HCT116 (cell line): ENCODE results near the gene SNRNP25. TPM values are rescaled to one million over a fixed set of nuclear protein-coding genes. Genes with fewer than 3 reads are reported as not detected.
A peak's percentile ranks its signal among the peaks of the same experiment; 100 is the strongest.

Experiments used
- ATAC-seq: fragments of 200-7000 bp; cut with Tn5 transposase; 2 replicates; pipeline ENCODE4 v1.9.1; 2020; ENCODE audit warnings: mild to moderate bottlenecking, moderate library complexity
- BruUV-seq: library from RNA; stranded (reverse); fragments of 400-500 nt; replicated peaks from 2 replicates; lab custom pipeline; 2021; lab: Mats Ljungman, UMichigan
- CTCF ChIA-PET: fragments of 300-600 bp; sonication (Branson Sonifier 250); formaldehyde crosslinking; loops from one replicate; lab custom pipeline; 2021; ENCODE audit warnings: antibody characterized with exemption; lab: Charles Lee
- POLR2A ChIA-PET: fragments of 300-600, 350-600 bp; sonication (Branson Sonifier 250); formaldehyde crosslinking; loops from one replicate; lab custom pipeline; 2021; ENCODE audit warnings: antibody characterized with exemption; lab: Charles Lee
- RAD21 ChIA-PET, 2 experiments: fragments of 300-600 bp; sonication (Branson Sonifier 250); formaldehyde crosslinking; loops; one replicate each; lab custom pipeline; 2023; ENCODE audit warnings: low total read pairs in 2 of 2; ENCODE audit not compliant: uncharacterized antibody in 2 of 2, unreplicated experiment in 2 of 2, low non-redundant PET in 1 of 2; lab: Charles Lee
- DNase-seq: peaks from one replicate; pipeline ENCODE4 v3.0.0-alpha.2; 2010; ENCODE audit warnings: low read depth, low spot score
- H2AFZ ChIP-seq: fragments of 200-600 bp; shearing (Covaris generic), sonication (generic); 2 replicates; pipeline ENCODE4 v1.6.1; 2017; ENCODE audit warnings: low read depth, mixed run types, mixed read lengths, antibody characterized with exemption, low read length; ENCODE audit not compliant: poor library complexity, severe bottlenecking
- H3K27ac ChIP-seq: 2 replicates; pipeline ENCODE4 v1.5.1; 2012; ENCODE audit warnings: low read depth, low read length
- H3K27me3 ChIP-seq: fragments of 200-600 bp; sonication (generic); 2 replicates; pipeline ENCODE4 v1.6.1; 2016; ENCODE audit warnings: mixed run types, low read length, mixed read lengths; ENCODE audit not compliant: insufficient read depth
- H3K36me3 ChIP-seq, 2 experiments: fragments of 200-500 bp in 1 of 2; fragments of 200-600 bp in 1 of 2; sonication (Bioruptor generic) in 1 of 2; sonication (generic) in 1 of 2; 2 replicates each; pipeline versions ENCODE4 v1.5.1 to v1.6.1; 2014 to 2016; ENCODE audit warnings: low read length in 2 of 2, inconsistent platforms in 1 of 2, mixed read lengths in 1 of 2, mixed run types in 1 of 2; ENCODE audit not compliant: insufficient read depth in 2 of 2, control insufficient read depth in 1 of 2
- H3K4me1 ChIP-seq, 2 experiments: fragments of 200-600 bp in 1 of 2; sonication (generic) in 1 of 2; 2 replicates each; pipeline versions ENCODE4 v1.5.1 to v1.6.1; 2012 to 2017; ENCODE audit warnings: low read length in 2 of 2, inconsistent platforms in 1 of 2, mild to moderate bottlenecking in 1 of 2, mixed read lengths in 1 of 2, mixed run types in 1 of 2, moderate library complexity in 1 of 2; ENCODE audit not compliant: insufficient read depth in 2 of 2, control insufficient read depth in 1 of 2
- H3K4me2 ChIP-seq: fragments of 200-600 bp; sonication (generic); 2 replicates; pipeline ENCODE4 v1.6.1; 2017; ENCODE audit warnings: mixed run types, low read length, mixed read lengths
- H3K4me3 ChIP-seq, 2 experiments: fragments of 200-600 bp in 1 of 2; sonication (generic) in 1 of 2; replicated peaks in 1 of 2; 2 replicates each; pipeline ENCODE4 v1.5.1; 2011 to 2016; ENCODE audit warnings: low read length in 2 of 2, control low read depth in 1 of 2, low read depth in 1 of 2, mild to moderate bottlenecking in 1 of 2, mixed read lengths in 1 of 2, mixed run types in 1 of 2
- H3K79me2 ChIP-seq: fragments of 200-600 bp; sonication (generic); 2 replicates; pipeline ENCODE4 v1.6.1; 2017; ENCODE audit warnings: mild to moderate bottlenecking, mixed run types, low read length, moderate library complexity, mixed read lengths; ENCODE audit not compliant: insufficient read depth
- H3K9ac ChIP-seq: fragments of 200-600 bp; sonication (generic); 2 replicates; pipeline ENCODE4 v1.6.1; 2016; ENCODE audit warnings: low read length, mixed read lengths
- H3K9me2 ChIP-seq: fragments of 200-600 bp; sonication (generic), shearing (Covaris generic); 2 replicates; pipeline ENCODE4 v1.6.1; 2017; ENCODE audit warnings: mixed run types, mild to moderate bottlenecking, moderate library complexity; ENCODE audit not compliant: insufficient read depth
- H3K9me3 ChIP-seq, 2 experiments: fragments of 200-500 bp in 1 of 2; fragments of 200-600 bp in 1 of 2; sonication (Bioruptor generic) in 1 of 2; sonication (generic) in 1 of 2; 2 replicates each; pipeline ENCODE4 v1.6.1; 2014 to 2017; ENCODE audit warnings: low read length in 2 of 2, mixed read lengths in 2 of 2, inconsistent platforms in 1 of 2, low read depth in 1 of 2, mild to moderate bottlenecking in 1 of 2, mixed run types in 1 of 2, moderate library complexity in 1 of 2; ENCODE audit not compliant: control insufficient read depth in 1 of 2, insufficient read depth in 1 of 2
- H4K20me1 ChIP-seq: fragments of 200-600 bp; sonication (generic), shearing (Covaris generic); 2 replicates; pipeline ENCODE4 v1.6.1; 2017; ENCODE audit warnings: mixed run types, mild to moderate bottlenecking, moderate library complexity; ENCODE audit not compliant: insufficient read depth
- CBX3 ChIP-seq: IDR thresholded peaks from 2 replicates; pipeline ENCODE4 v1.6.1; 2012; ENCODE audit warnings: low read depth
- CEBPB ChIP-seq: IDR thresholded peaks from 2 replicates; pipeline ENCODE4 v1.6.1; 2012; ENCODE audit warnings: low read depth
- EZH2 ChIP-seq: fragments of 200-600 bp; sonication (generic); IDR thresholded peaks from 2 replicates; pipeline ENCODE4 v1.6.1; 2017; ENCODE audit warnings: antibody characterized with exemption, mixed run types
- EZH2phosphoT487 ChIP-seq: fragments of 200-600 bp; IDR thresholded peaks from 2 replicates; pipeline ENCODE4 v1.6.1; 2018; ENCODE audit warnings: antibody characterized with exemption, borderline replicate concordance
- JUND ChIP-seq: IDR thresholded peaks from 2 replicates; pipeline ENCODE4 v1.6.1; 2012
- POLR2A ChIP-seq: IDR thresholded peaks from 2 replicates; pipeline ENCODE4 v1.7.0; 2011; ENCODE audit warnings: borderline replicate concordance; ENCODE audit not compliant: insufficient read depth, insufficient read length; ENCODE audit errors: extremely low read depth
- POLR2AphosphoS5 ChIP-seq: IDR thresholded peaks from 2 replicates; pipeline ENCODE4 v1.6.1; 2011; ENCODE audit warnings: mild to moderate bottlenecking, low read depth, low read length, moderate library complexity
- RAD21 ChIP-seq: IDR thresholded peaks from 2 replicates; pipeline ENCODE4 v1.6.1; 2012; ENCODE audit warnings: low read depth, mild to moderate bottlenecking
- SIN3A ChIP-seq: IDR thresholded peaks from 2 replicates; pipeline ENCODE4 v1.6.1; 2012; ENCODE audit warnings: low read depth
- TCF7L2 ChIP-seq: IDR thresholded peaks from 2 replicates; pipeline ENCODE4 v1.7.0; 2011; ENCODE audit warnings: borderline replicate concordance, inconsistent platforms; ENCODE audit not compliant: insufficient read depth, insufficient read length; ENCODE audit errors: extremely low read depth
- ZNF274 ChIP-seq: fragments of 200-500 bp; sonication (Bioruptor generic); IDR thresholded peaks from 2 replicates; pipeline ENCODE4 v1.6.1; 2014; ENCODE audit warnings: mild to moderate bottlenecking, low read depth, low read length, inconsistent platforms
- intact Hi-C: fragments of 100-400 bp; cut with micrococcal nuclease; formaldehyde crosslinking; loops from 2 replicates; pipeline ENCODE4 v1.10.0; 2022
- total RNA-seq: library from RNA; stranded (reverse); gene quantifications from one replicate; pipeline ENCODE4 v1.2.1, GENCODE V29; 2021; ENCODE audit not compliant: unreplicated experiment
- TF ChIP-seq, protein P1 (sequence below): IDR thresholded peaks from 2 replicates; pipeline ENCODE4 v1.6.1; 2011; ENCODE audit warnings: mild to moderate bottlenecking, low read length, moderate library complexity; ENCODE audit not compliant: insufficient replicate concordance; ENCODE audit errors: extremely low read depth
- TF ChIP-seq, protein P2 (sequence below): IDR thresholded peaks from 2 replicates; pipeline ENCODE4 v1.6.1; 2012
- TF ChIP-seq, protein P3 (sequence below), 3 experiments: fragments of 200-600 bp in 1 of 3; sonication (generic) in 1 of 3; IDR thresholded peaks in 2 of 3; conservative IDR thresholded peaks in 1 of 3; 2 replicates each; pipeline ENCODE4 v1.5.1; 2012 to 2017; ENCODE audit warnings: low read depth in 2 of 3, low read length in 2 of 3, antibody characterized with exemption in 1 of 3, borderline replicate concordance in 1 of 3, control low read depth in 1 of 3, mild to moderate bottlenecking in 1 of 3, mixed read lengths in 1 of 3, mixed run types in 1 of 3, moderate library complexity in 1 of 3; ENCODE audit not compliant: insufficient read depth in 1 of 3
- TF ChIP-seq, protein P4 (sequence below): IDR thresholded peaks from 2 replicates; pipeline ENCODE4 v1.6.1; 2012

The SNRNP25 gene
- total RNA-seq, 1 experiment from 2014 or later: 24.5 TPM

DNA sequence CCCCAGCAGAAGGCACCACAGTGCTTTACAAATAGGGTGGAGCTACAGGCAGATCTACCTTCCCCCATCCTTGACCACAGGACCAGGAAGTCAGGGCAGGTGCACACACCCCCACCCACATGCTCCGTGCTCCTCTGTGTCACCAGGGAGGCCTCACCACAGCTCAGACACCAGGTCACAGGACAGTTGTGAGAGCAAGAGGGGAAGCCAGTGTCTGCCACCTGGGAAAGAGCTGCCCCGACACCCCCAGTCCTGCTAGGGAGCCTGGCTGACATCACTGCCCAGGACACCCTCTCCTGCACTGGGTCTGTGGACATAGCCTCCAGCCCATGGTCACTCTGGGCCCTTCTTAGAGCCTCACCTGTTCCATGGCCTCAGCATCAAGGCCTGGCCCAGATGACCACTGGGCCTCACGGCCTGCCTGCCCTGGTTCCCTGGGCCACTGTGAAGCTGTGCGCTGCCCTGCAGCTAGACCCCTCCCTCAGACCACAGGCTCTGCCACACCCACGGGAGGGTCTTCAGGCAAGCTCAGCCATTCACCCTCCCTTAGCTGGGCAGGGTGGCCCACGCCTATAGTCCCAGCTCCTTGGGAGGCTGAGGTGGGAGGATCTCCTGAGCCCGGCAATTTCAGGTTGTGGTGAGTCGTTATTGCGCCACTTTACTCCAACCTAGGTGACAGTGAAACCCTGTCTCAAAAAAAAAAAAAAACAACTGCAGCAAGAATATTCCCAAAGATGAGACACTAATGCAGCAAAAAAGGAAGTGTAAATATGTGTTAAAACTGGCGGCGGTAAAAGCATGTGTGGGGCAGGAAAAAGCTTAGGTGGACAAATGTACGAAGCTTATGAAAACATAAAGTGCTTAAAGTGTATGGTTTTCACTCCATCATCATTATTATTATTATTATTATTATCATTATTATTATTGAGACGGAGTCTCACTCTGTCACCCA is 14.4 kb upstream of the SNRNP25 start (continued):
- TF ChIP-seq, protein P1, sequence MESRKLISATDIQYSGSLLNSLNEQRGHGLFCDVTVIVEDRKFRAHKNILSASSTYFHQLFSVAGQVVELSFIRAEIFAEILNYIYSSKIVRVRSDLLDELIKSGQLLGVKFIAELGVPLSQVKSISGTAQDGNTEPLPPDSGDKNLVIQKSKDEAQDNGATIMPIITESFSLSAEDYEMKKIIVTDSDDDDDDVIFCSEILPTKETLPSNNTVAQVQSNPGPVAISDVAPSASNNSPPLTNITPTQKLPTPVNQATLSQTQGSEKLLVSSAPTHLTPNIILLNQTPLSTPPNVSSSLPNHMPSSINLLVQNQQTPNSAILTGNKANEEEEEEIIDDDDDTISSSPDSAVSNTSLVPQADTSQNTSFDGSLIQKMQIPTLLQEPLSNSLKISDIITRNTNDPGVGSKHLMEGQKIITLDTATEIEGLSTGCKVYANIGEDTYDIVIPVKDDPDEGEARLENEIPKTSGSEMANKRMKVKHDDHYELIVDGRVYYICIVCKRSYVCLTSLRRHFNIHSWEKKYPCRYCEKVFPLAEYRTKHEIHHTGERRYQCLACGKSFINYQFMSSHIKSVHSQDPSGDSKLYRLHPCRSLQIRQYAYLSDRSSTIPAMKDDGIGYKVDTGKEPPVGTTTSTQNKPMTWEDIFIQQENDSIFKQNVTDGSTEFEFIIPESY: no peak
- TF ChIP-seq, protein P2, sequence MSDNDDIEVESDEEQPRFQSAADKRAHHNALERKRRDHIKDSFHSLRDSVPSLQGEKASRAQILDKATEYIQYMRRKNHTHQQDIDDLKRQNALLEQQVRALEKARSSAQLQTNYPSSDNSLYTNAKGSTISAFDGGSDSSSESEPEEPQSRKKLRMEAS: peak; percentile 64
- no peak for TF ChIP-seq EZH2
- TF ChIP-seq, all 23 proteins: peak for 2

DNA sequence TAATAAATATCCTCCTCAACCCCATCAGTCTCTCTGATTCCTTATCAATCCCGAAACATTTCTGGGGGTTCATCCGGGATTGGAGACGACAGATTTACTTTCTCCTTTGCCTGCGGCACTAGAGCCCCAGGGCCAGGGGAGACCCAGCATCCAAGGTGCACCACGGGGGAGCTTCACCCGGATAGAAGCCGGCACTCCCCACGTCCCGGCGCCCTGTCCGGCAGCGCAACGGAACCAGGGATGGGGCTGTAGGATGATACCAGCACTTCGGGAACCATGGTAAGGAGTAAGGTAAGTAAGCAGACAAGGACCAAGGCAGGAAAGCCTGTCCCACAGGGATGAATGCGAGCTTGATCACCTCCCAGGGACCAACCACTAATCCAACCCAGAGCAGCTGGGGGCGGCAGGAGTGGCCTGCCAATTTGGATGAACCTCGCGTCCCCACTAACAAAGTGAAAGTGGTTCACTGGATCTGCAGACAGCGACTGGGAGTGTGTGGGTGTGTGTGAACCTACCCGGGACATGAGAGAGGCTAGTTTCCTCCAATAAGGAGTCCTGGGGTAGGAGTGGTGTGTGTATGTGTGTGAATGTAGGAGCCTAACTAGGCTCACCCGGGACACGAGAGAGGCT is 12.1 kb upstream of the SNRNP25 start:
- no peak overlapping the region for H3K27ac ChIP-seq
- H4K20me1 ChIP-seq: no peaks in the 10 kb centered on the region
- ChIA-PET RAD21 (no interaction called here), POLR2A (no interaction called here), CTCF (no interaction called here)
- no peak overlapping the region for H3K4me3 ChIP-seq
- no peaks in the 10 kb centered on the region for H3K79me2 ChIP-seq
- H3K9me3 ChIP-seq: no peaks in the 10 kb centered on the region
- ATAC-seq (no peak), DNase-seq (no peak)
- no peak overlapping the region for H2AFZ ChIP-seq
- peaks cover 0 to 11% of the 10 kb centered on the region in 2 experiments; a peak in 1 of 4 replicates for H3K36me3 ChIP-seq
- intact Hi-C loops: no loop called here
- no peaks in the 10 kb centered on the region for H3K27me3 ChIP-seq
- no peak overlapping the region for H3K9ac ChIP-seq
- H3K9me2 ChIP-seq: no peaks in the 10 kb centered on the region
- peaks cover 0 to 7% of the 10 kb centered on the region in 2 experiments; a peak in 1 of 4 replicates for H3K4me1 ChIP-seq
- no peak overlapping the region for H3K4me2 ChIP-seq
- BruUV-seq: no TSS peak
- no peak for TF ChIP-seq CEBPB
- no peak for TF ChIP-seq POLR2AphosphoS5
- TF ChIP-seq, protein P1: no peak
- TF ChIP-seq CBX3: no peak
- no peak for TF ChIP-seq POLR2A
- TF ChIP-seq TCF7L2: no peak
- no peak for TF ChIP-seq RAD21
- no peak for TF ChIP-seq ZNF274
- no peak for TF ChIP-seq SIN3A
- no peak for TF ChIP-seq JUND
- TF ChIP-seq EZH2phosphoT487: no peak
- TF ChIP-seq, protein P3, sequence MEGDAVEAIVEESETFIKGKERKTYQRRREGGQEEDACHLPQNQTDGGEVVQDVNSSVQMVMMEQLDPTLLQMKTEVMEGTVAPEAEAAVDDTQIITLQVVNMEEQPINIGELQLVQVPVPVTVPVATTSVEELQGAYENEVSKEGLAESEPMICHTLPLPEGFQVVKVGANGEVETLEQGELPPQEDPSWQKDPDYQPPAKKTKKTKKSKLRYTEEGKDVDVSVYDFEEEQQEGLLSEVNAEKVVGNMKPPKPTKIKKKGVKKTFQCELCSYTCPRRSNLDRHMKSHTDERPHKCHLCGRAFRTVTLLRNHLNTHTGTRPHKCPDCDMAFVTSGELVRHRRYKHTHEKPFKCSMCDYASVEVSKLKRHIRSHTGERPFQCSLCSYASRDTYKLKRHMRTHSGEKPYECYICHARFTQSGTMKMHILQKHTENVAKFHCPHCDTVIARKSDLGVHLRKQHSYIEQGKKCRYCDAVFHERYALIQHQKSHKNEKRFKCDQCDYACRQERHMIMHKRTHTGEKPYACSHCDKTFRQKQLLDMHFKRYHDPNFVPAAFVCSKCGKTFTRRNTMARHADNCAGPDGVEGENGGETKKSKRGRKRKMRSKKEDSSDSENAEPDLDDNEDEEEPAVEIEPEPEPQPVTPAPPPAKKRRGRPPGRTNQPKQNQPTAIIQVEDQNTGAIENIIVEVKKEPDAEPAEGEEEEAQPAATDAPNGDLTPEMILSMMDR (IDR thresholded peaks at IDR 0.05 in 2 of 3, conservative IDR thresholded peaks at IDR 0.05 in 1 of 3; ENCODE audit: borderline replicate concordance in 1 of 3, insufficient read depth in 1 of 3, low read depth in 2 of 3, low read length in 2 of 3): no peak
- TF ChIP-seq, protein P2: no peak
- TF ChIP-seq, protein P4, sequence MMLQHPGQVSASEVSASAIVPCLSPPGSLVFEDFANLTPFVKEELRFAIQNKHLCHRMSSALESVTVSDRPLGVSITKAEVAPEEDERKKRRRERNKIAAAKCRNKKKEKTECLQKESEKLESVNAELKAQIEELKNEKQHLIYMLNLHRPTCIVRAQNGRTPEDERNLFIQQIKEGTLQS: no peak
